Liver (tissue), 3 donors: ENCODE measurements around the gene NXPH4.

Source experiments
- EGR1 ChIP-seq, 2 donors: IDR thresholded peaks; 2 replicates each; pipeline ENCODE4 v1.6.1; 2016 to 2018; ENCODE audit warnings: antibody characterized with exemption in 2 of 2, low read depth in 2 of 2
- JUND ChIP-seq, 2 donors: IDR thresholded peaks; 2 replicates each; pipeline ENCODE4 v1.6.1; 2016; ENCODE audit warnings: antibody characterized with exemption in 2 of 2
- RAD21 ChIP-seq, 2 donors: IDR thresholded peaks; 2 replicates each; pipeline ENCODE4 v1.6.1; 2016; ENCODE audit warnings: antibody characterized with exemption in 2 of 2, mild to moderate bottlenecking in 2 of 2
- SP1 ChIP-seq: IDR thresholded peaks from 2 replicates; pipeline ENCODE4 v1.6.1; 2018; ENCODE audit warnings: antibody characterized with exemption, mild to moderate bottlenecking
- YY1 ChIP-seq: IDR thresholded peaks from 2 replicates; pipeline ENCODE4 v1.6.1; 2016; ENCODE audit warnings: antibody characterized with exemption, mild to moderate bottlenecking
- TF ChIP-seq, protein P1 (sequence below): IDR thresholded peaks from 2 replicates; pipeline ENCODE4 v1.6.1; 2016; ENCODE audit warnings: antibody characterized with exemption
- TF ChIP-seq, protein P2 (sequence below): fragments of 150-350 bp; IDR thresholded peaks from 2 replicates; pipeline ENCODE4 v1.5.1; 2017; ENCODE audit warnings: improper control_type of control experiment, low read depth, low read length; ENCODE audit not compliant: missing input control
- donor health status: healthy.
- donor health status: healthy.

DNA sequence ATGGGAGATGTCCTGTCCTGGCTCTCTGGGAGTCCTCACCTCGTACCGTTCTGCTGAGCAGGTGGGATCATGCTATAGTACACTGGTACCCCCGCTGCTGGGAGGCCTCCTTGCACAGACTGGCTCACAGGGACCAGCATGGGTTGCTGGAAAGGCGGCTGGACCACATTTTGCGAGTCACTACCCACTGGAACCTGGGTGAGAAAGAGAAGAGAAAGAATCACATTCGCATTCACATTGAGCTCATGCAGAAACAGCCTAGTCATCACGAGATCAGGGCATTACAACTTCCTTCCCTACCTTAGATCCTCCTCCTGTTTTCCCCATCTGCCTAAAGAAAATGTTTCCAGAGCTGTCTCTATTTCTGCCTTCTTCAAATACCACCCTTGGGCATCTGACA is 51.7 kb downstream of the NXPH4 start:
- TF ChIP-seq, protein P1, sequence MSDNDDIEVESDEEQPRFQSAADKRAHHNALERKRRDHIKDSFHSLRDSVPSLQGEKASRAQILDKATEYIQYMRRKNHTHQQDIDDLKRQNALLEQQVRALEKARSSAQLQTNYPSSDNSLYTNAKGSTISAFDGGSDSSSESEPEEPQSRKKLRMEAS, result no peak
- TF ChIP-seq RAD21 (IDR thresholded peaks at IDR 0.05) (no peak), EGR1 (IDR thresholded peaks at IDR 0.05; ENCODE audit: low read depth in 2 of 2) (no peak), SP1 (no peak), JUND (IDR thresholded peaks at IDR 0.05) (no peak), YY1 (no peak)
- TF ChIP-seq, protein P2, sequence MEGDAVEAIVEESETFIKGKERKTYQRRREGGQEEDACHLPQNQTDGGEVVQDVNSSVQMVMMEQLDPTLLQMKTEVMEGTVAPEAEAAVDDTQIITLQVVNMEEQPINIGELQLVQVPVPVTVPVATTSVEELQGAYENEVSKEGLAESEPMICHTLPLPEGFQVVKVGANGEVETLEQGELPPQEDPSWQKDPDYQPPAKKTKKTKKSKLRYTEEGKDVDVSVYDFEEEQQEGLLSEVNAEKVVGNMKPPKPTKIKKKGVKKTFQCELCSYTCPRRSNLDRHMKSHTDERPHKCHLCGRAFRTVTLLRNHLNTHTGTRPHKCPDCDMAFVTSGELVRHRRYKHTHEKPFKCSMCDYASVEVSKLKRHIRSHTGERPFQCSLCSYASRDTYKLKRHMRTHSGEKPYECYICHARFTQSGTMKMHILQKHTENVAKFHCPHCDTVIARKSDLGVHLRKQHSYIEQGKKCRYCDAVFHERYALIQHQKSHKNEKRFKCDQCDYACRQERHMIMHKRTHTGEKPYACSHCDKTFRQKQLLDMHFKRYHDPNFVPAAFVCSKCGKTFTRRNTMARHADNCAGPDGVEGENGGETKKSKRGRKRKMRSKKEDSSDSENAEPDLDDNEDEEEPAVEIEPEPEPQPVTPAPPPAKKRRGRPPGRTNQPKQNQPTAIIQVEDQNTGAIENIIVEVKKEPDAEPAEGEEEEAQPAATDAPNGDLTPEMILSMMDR, result no peak
